AG04450 (cell line): ENCODE results near the gene RPL36A. TPM values are rescaled to one million over a fixed set of nuclear protein-coding genes. Genes with fewer than 3 reads are reported as not detected.

Experiments
- CTCF ChIA-PET: fragments of 300-600, 350-600 bp; formaldehyde crosslinking; extraction: SDS; loops from one replicate; lab custom pipeline; 2022; ENCODE audit warnings: antibody characterized with exemption, inconsistent platforms; lab: Charles Lee
- POLR2A ChIA-PET: fragments of 350-600 bp; formaldehyde crosslinking; extraction: SDS; loops from one replicate; lab custom pipeline; 2021; ENCODE audit warnings: antibody characterized with exemption, inconsistent platforms; lab: Yijun Ruan, JAX
- DNase-seq: peaks from one replicate; pipeline ENCODE4 v3.0.0-alpha.2; 2011; ENCODE audit warnings: low read depth, low spot score
- H3K27ac ChIP-seq: one replicate; pipeline ENCODE4 v1.5.1; 2012; ENCODE audit warnings: low read depth, low read length, control low read depth
- H3K27me3 ChIP-seq: one replicate; pipeline ENCODE4 v1.6.0; 2012; ENCODE audit warnings: low read length; ENCODE audit not compliant: control insufficient read depth, insufficient read depth
- H3K4me3 ChIP-seq: 2 replicates; pipeline ENCODE4 v1.5.1; 2011; ENCODE audit warnings: mild to moderate bottlenecking, low read depth, low read length, control low read depth
- H3K9me3 ChIP-seq: 2 replicates; pipeline ENCODE4 v1.5.1; 2012; ENCODE audit warnings: low read length; ENCODE audit not compliant: control insufficient read depth, insufficient read depth
- CTCF ChIP-seq: IDR thresholded peaks from 2 replicates; pipeline ENCODE4 v1.5.1; 2011; ENCODE audit warnings: low read depth, low read length, control low read depth, inconsistent platforms
- polyA plus RNA-seq: library from polyadenylated mRNA; depleted of rRNA; stranded (reverse); fragments of >200 nt; gene quantifications from 2 replicates; pipeline ENCODE4 v1.2.3, GENCODE V29; 2011

Gene RPL36A
- polyA plus RNA-seq, 1 experiment, result 2,123 TPM

GRCh38 chrX:101409043-101409442, 18.2 kb downstream of the RPL36A start:
- H3K27ac ChIP-seq, result no peak overlapping the region
- DNase-seq, result no peak
- H3K9me3 ChIP-seq, result no peaks in the 10 kb centered on the region
- H3K27me3 ChIP-seq, result no peaks in the 10 kb centered on the region
- no peak for TF ChIP-seq CTCF
- peak overlapping the region; percentile 77 for H3K4me3 ChIP-seq
- CTCF ChIA-PET, result no interaction called here
- POLR2A ChIA-PET, result no interaction called here

- no peak for DNase-seq
- POLR2A ChIA-PET, result no interaction called here
- no peaks in the 10 kb centered on the region for H3K27me3 ChIP-seq
- CTCF ChIA-PET, result no interaction called here
- H3K4me3 ChIP-seq, result peak overlapping the region; percentile 77
- no peaks in the 10 kb centered on the region for H3K9me3 ChIP-seq
- H3K27ac ChIP-seq, result no peak overlapping the region
- TF ChIP-seq CTCF, result no peak
Measured at GRCh38 chrX:101410461-101410860, 19.6 kb downstream of the RPL36A start.

- no peak for TF ChIP-seq CTCF
- Histone ChIP-seq H3K27me3 (no peaks in the 10 kb centered on the region), H3K27ac (no peak overlapping the region), H3K4me3 (no peak overlapping the region), H3K9me3 (no peaks in the 10 kb centered on the region)
- ChIA-PET POLR2A (no interaction called here), CTCF (no interaction called here)
- DNase-seq, result no peak
Measured at GRCh38 chrX:101411984-101412383, 21.2 kb downstream of the RPL36A start.

GRCh38 chrX:101415180-101416145, 24.7 kb downstream of the RPL36A start:
- ChIA-PET POLR2A (interaction anchor here (1.4 kb wide), 1 partner anchor 70 kb away, joined by 3 read pairs; the partner anchor contains the start of gene ARMCX4), CTCF (interaction anchor here (0.5 to 2.5 kb wide), 10 partner anchors 12 to 344 kb away, joined by 3 to 10 read pairs (median 4); partner anchors contain the start of gene RPL36A)
- no peaks in the 10 kb centered on the region for H3K9me3 ChIP-seq
- no peaks in the 10 kb centered on the region for H3K27me3 ChIP-seq
- TF ChIP-seq CTCF, result peak; percentile 74
- H3K4me3 ChIP-seq, result no peak overlapping the region
- DNase-seq, result peak; percentile 63
- H3K27ac ChIP-seq, result peak overlapping the region; percentile 2

- H3K27me3 ChIP-seq, result no peaks in the 10 kb centered on the region
- H3K27ac ChIP-seq, result no peak overlapping the region
- H3K9me3 ChIP-seq, result no peaks in the 10 kb centered on the region
- H3K4me3 ChIP-seq, result no peak overlapping the region
- POLR2A ChIA-PET, result no interaction called here
- TF ChIP-seq CTCF, result no peak
- CTCF ChIA-PET, result interaction anchor here (0.6 to 2.5 kb wide), 4 partner anchors 10 to 382 kb away, joined by 3 to 10 read pairs (median 4); no protein-coding TSS in a partner anchor
- DNase-seq, result no peak
Measured at GRCh38 chrX:101416691-101417090, 25.9 kb downstream of the RPL36A start.
